ENCODE data around the gene C1orf94.

GRCh38 chr1:34267326-34267725 is 90.6 kb downstream of the C1orf94 start:
- TF ChIP-seq CTCF (IDR thresholded peaks at IDR 0.05; ENCODE audit: poor library complexity, severe bottlenecking) = no peak
- TF ChIP-seq REST (IDR thresholded peaks at IDR 0.05; ENCODE audit: borderline replicate concordance) = no peak
- TF ChIP-seq EZH2 (IDR thresholded peaks at IDR 0.05; ENCODE audit: borderline replicate concordance, insufficient read depth, low read length, poor library complexity, severe bottlenecking) = no peak
- TF ChIP-seq EP300 (conservative IDR thresholded peaks at IDR 0.05; ENCODE audit: poor library complexity, severe bottlenecking) = no peak
- no peak for TF ChIP-seq TAF1 (IDR thresholded peaks at IDR 0.05; ENCODE audit: low read depth)

Data from neural cell (in vitro differentiated cells).